Choroid plexus epithelial cell (primary cell): ENCODE data around the gene KCNC4.

Source experiments
- DNase-seq: peaks from one replicate; pipeline ENCODE4 v3.0.0-alpha.2; 2010; ENCODE audit warnings: low read depth
- H3K4me3 ChIP-seq: 2 replicates; pipeline ENCODE4 v1.5.1; 2011; ENCODE audit warnings: low read depth, mild to moderate bottlenecking, control low read depth, low read length, moderate library complexity
- TF ChIP-seq, protein P1 (sequence below): conservative IDR thresholded peaks from 2 replicates; pipeline ENCODE4 v1.5.1; 2011; ENCODE audit warnings: low read depth, mild to moderate bottlenecking, control low read depth, inconsistent platforms, low read length, moderate library complexity

Gene KCNC4

DNA sequence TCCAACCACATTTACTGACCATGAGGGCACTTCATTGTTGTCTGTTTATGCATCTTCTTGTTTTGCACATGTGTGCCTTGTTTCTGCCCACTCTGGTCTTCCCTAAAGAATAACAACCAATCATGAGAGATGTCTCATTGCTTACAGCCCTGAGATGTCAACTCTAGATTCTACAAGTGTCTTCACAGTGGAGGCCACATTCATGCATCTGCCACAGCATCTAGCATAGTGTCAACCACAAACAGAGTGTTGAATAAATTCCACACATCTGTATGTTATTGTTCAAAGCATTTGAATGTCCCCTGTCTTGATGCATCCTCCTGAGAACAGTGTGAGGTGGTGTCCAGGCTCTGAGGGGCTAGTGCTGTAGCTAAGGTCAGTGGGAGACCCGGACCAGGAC, 43.1 kb downstream of the KCNC4 start:
- TF ChIP-seq, protein P1, sequence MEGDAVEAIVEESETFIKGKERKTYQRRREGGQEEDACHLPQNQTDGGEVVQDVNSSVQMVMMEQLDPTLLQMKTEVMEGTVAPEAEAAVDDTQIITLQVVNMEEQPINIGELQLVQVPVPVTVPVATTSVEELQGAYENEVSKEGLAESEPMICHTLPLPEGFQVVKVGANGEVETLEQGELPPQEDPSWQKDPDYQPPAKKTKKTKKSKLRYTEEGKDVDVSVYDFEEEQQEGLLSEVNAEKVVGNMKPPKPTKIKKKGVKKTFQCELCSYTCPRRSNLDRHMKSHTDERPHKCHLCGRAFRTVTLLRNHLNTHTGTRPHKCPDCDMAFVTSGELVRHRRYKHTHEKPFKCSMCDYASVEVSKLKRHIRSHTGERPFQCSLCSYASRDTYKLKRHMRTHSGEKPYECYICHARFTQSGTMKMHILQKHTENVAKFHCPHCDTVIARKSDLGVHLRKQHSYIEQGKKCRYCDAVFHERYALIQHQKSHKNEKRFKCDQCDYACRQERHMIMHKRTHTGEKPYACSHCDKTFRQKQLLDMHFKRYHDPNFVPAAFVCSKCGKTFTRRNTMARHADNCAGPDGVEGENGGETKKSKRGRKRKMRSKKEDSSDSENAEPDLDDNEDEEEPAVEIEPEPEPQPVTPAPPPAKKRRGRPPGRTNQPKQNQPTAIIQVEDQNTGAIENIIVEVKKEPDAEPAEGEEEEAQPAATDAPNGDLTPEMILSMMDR: no peak
- no peak overlapping the region for H3K4me3 ChIP-seq
- DNase-seq: no peak

DNA sequence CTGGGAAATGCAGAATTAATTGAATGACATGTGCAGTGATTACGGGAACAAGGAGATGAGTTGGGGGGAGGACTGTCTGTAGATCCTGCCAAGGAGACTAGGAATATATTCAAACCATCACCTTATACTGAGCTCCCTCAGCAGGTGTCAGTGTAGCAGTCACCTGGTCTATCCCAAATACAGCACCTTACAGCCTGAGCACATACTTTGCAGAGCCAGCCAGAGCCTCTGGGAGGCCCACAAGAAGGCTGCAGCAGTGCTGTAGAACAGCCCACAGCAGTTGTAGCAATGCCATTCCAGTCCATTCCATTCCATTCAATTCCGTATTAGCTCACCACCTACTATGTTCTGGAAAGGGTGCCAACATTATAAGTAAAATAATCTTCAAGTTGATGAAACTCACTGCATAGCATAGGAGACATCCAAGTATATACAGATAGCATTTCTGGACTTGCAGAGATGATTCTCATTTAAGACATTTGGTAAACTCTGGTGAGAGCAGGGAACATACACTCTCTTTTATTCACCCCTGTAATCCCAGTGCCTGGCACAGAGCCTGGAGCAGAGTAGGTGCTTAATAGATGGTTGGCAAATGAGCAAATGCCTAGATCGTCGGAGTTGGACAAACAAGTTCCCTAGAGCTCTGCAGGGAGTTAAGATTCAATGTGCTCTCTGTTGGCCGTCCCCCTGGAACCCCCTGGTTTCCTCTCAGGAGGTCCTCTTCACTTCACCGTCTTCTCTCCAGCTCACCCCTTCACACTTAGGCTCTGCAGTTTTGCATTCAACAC, 44.7 kb downstream of the KCNC4 start:
- no peak overlapping the region for H3K4me3 ChIP-seq
- no peak for DNase-seq
- TF ChIP-seq, protein P1: no peak

DNA sequence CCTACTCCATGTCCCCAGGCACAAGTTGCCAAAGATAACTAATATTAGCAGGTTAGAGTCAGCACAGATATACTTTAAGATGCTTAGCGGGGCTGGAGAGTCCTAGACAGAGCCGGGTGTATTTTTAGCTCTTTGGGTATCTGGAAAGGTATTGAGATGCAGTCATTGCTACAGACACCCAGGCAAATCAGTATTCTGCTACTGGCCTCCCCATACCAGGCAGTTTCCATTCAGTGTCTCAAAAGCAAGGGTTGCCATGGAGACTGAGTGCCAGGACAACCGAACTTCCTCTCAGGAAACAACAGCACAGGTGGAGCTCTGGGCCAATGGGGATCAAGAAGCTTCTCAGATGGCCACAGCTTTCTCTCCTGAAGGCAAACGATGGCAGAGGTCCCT, 45.3 kb downstream of the KCNC4 start:
- TF ChIP-seq, protein P1: no peak
- H3K4me3 ChIP-seq: no peak overlapping the region
- DNase-seq: no peak

DNA sequence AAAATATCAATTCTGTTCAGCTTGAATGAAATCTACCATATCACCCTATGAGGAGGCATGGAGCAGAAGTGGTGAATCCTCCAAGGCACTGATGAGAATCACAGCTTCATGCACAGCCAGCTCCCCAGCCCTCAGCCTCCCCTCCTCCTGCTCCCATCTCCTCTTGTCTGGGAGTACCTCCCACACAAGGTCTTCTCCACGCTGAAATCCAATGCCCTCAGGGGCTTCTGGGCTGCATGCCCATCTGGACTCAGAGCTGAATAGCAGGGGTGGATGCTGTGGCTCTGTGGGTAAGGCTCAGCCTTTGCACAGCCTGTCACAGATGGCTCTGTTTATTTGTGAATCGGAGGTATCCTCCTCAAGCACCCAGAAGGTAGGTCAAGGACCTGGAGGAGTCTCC, 48.6 kb downstream of the KCNC4 start:
- DNase-seq: no peak
- H3K4me3 ChIP-seq: no peak overlapping the region
- TF ChIP-seq, protein P1: no peak

DNA sequence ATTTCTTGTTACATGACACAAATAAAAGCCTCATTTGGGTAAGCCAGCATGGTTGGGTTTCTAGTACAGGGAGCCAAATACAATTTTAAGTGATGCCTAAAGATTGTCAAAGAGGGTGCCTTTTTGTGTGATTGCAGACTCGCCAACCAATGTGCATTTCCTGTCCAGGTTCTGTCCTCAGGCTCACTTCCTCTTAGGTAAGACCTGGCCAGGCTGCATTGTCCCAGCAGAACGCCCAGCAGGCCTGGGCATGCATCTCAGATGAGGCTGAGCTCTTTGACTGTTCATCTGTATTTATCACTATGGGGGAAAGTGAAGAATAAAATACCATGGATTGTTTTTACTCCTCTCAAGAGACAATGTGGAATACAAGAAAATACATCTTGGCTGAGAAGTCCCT, 49.7 kb downstream of the KCNC4 start:
- TF ChIP-seq, protein P1: no peak
- no peak for DNase-seq
- H3K4me3 ChIP-seq: no peak overlapping the region
